Neural crest cell (in vitro differentiated cells): ENCODE measurements around the gene GFRA1. TPM values are rescaled to one million over a fixed set of nuclear protein-coding genes. Genes with fewer than 3 reads are reported as not detected.

Experiments used
- DNase-seq: peaks from one replicate; pipeline ENCODE4 v3.0.0; 2021; ENCODE audit warnings: low read depth, mixed read lengths, low spot score
- H3K27ac Mint-ChIP-seq: one replicate; pipeline ENCODE4 v1.8.0; 2021; ENCODE audit warnings: mild to moderate bottlenecking, mixed read lengths; ENCODE audit not compliant: unreplicated experiment
- H3K27me3 Mint-ChIP-seq: 2 replicates; pipeline ENCODE4 v1.8.0; 2021; ENCODE audit warnings: low read depth, mild to moderate bottlenecking, mixed read lengths
- H3K36me3 Mint-ChIP-seq: 2 replicates; pipeline ENCODE4 v1.8.0; 2021; ENCODE audit warnings: low read depth, mild to moderate bottlenecking, mixed read lengths
- H3K4me1 Mint-ChIP-seq: 2 replicates; pipeline ENCODE4 v1.8.0; 2021; ENCODE audit warnings: mixed read lengths
- H3K4me3 Mint-ChIP-seq: one replicate; pipeline ENCODE4 v1.8.0; 2021; ENCODE audit warnings: mild to moderate bottlenecking, mixed read lengths
- H3K9me3 Mint-ChIP-seq: 2 replicates; pipeline ENCODE4 v1.8.0; 2021; ENCODE audit warnings: mixed read lengths
- total RNA-seq: library from RNA; stranded (reverse); gene quantifications from 2 replicates; pipeline ENCODE4 v1.2.1, GENCODE V29; 2021
- TF ChIP-seq, protein P1 (sequence below): fragments of 200-600 bp; sonication (generic); conservative IDR thresholded peaks from 2 replicates; pipeline ENCODE4 v1.5.0; 2021; ENCODE audit warnings: antibody characterized with exemption, mild to moderate bottlenecking

GFRA1 gene
- total RNA-seq, 1 donor from 2014 or later = 72.4 TPM

DNA sequence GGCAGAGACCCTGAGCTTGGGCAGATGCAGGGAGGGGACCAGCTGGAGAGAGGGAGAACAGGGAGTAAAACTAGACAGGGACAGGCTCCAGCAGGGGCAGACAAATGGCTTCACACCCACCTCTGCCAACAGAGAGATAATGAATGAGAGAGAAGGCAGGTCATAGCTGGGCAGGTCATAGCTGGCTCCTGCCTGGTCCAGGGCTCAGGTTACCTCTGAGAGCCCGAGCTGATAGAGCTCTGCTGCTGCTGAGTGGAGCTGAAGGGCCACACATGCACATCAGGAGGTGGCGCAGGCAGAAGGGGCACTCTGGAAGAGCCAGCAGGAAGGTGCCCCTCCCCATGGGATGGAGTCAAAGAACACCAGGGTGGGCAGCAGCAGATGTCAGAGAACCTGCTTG lies 154.2 kb downstream of the GFRA1 start:
- TF ChIP-seq, protein P1, sequence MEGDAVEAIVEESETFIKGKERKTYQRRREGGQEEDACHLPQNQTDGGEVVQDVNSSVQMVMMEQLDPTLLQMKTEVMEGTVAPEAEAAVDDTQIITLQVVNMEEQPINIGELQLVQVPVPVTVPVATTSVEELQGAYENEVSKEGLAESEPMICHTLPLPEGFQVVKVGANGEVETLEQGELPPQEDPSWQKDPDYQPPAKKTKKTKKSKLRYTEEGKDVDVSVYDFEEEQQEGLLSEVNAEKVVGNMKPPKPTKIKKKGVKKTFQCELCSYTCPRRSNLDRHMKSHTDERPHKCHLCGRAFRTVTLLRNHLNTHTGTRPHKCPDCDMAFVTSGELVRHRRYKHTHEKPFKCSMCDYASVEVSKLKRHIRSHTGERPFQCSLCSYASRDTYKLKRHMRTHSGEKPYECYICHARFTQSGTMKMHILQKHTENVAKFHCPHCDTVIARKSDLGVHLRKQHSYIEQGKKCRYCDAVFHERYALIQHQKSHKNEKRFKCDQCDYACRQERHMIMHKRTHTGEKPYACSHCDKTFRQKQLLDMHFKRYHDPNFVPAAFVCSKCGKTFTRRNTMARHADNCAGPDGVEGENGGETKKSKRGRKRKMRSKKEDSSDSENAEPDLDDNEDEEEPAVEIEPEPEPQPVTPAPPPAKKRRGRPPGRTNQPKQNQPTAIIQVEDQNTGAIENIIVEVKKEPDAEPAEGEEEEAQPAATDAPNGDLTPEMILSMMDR = no peak
- Mint-ChIP-seq H3K27me3 (no peaks in the 10 kb centered on the region), H3K4me1 (peaks cover 5% of the 10 kb centered on the region), H3K4me3 (no peak overlapping the region), H3K36me3 (peaks cover 30% of the 10 kb centered on the region), H3K27ac (no peak overlapping the region), H3K9me3 (no peaks in the 10 kb centered on the region)
- no peak for DNase-seq

DNA sequence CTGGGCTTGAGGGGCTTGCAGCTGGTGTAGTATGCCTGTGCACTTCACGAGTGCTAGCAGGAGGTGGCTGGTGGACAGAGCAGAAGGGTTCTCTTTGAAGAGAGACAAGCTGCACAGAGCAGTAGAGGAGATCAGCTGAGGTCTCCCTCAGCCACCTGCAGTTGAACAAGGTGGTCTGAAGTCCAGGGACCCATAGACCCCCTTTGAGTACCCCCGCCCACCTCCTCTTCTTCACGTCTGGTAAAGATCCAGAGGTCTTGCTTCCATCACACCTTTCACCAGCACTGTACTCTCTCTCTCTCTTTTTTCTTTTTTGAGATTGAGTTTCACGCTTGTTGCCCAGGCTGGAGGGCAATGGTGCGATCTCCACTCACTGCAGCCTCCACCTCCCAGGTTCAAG lies 157.2 kb downstream of the GFRA1 start:
- DNase-seq = no peak
- no peak overlapping the region for H3K27ac Mint-ChIP-seq
- peaks cover 26% of the 10 kb centered on the region for H3K36me3 Mint-ChIP-seq
- TF ChIP-seq, protein P1 = no peak
- no peak overlapping the region for H3K4me3 Mint-ChIP-seq
- H3K9me3 Mint-ChIP-seq = no peaks in the 10 kb centered on the region
- H3K4me1 Mint-ChIP-seq = peaks cover 7% of the 10 kb centered on the region
- H3K27me3 Mint-ChIP-seq = no peaks in the 10 kb centered on the region

DNA sequence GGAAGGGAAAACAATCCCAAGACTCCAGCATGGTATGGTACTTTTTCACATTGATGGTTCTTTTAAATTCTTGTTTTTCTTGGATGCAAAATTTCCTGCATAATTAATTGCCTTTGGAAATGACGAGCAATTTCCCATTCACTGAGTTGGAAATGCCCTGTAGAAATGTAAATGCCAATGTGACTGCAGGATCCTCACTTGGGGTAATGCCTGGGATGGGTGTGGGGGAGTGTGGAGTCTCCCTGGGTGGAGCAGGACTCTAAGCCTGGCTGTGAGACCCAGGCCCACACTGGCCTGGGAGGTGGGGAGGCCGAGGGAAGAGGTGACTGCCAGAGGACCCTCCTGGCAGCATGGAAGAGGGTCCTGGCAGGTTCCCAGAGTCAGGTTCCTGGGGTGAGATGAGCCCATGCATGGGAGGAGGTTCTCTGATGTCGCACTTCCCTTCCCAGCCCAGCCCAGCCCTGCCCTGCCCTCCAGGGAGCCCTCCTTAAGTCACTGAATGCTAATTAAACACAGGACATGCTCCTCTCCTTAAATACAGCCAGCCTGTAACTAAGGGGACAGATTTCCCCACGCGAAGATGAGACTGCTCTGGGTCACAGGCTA lies 157.9 kb downstream of the GFRA1 start:
- H3K27me3 Mint-ChIP-seq = no peaks in the 10 kb centered on the region
- H3K4me1 Mint-ChIP-seq = peaks cover 7% of the 10 kb centered on the region
- no peak for DNase-seq
- H3K9me3 Mint-ChIP-seq = no peaks in the 10 kb centered on the region
- H3K27ac Mint-ChIP-seq = no peak overlapping the region
- H3K4me3 Mint-ChIP-seq = no peak overlapping the region
- H3K36me3 Mint-ChIP-seq = peaks cover 24% of the 10 kb centered on the region
- TF ChIP-seq, protein P1 = no peak

DNA sequence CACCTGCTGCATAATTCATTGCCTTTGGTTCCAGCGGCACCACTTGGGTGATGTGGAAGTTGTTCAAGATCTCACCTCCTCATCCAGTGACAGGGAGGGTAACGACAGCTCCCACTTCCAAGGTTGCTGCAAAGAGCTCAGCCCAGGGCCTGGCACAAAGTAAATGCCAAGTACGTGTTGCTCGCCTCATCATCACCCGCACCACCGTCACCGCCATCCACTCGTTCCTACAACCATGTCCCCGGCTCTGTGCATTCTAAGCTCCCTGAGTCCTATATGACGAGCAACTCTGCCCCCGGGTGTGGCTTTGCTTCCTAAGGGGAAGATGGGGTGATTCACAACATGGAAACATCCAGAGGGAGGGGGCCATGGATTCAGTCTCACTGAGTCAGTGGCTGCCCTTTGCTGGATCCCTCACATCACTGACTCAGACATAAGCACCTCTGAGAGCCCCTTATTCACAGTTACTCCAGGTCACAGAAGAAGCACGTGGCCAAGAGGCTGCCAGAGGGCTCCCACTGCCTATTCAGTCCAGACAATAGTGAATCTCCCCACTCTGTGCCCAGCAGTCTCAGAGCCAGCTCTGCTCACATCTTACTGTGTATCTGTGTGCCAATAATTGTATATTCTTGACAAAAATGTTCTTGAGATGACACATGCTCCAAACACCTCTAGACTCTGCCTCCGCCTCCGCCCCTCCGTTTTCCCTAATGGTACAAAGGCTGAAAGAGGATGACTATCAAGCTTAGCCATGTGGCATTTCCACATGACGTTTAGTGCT lies 159.1 kb downstream of the GFRA1 start:
- Mint-ChIP-seq H3K27me3 (no peaks in the 10 kb centered on the region), H3K4me3 (no peak overlapping the region), H3K27ac (no peak overlapping the region), H3K36me3 (peaks cover 17% of the 10 kb centered on the region), H3K4me1 (peaks cover 7% of the 10 kb centered on the region), H3K9me3 (no peaks in the 10 kb centered on the region)
- DNase-seq = no peak
- TF ChIP-seq, protein P1 = no peak

DNA sequence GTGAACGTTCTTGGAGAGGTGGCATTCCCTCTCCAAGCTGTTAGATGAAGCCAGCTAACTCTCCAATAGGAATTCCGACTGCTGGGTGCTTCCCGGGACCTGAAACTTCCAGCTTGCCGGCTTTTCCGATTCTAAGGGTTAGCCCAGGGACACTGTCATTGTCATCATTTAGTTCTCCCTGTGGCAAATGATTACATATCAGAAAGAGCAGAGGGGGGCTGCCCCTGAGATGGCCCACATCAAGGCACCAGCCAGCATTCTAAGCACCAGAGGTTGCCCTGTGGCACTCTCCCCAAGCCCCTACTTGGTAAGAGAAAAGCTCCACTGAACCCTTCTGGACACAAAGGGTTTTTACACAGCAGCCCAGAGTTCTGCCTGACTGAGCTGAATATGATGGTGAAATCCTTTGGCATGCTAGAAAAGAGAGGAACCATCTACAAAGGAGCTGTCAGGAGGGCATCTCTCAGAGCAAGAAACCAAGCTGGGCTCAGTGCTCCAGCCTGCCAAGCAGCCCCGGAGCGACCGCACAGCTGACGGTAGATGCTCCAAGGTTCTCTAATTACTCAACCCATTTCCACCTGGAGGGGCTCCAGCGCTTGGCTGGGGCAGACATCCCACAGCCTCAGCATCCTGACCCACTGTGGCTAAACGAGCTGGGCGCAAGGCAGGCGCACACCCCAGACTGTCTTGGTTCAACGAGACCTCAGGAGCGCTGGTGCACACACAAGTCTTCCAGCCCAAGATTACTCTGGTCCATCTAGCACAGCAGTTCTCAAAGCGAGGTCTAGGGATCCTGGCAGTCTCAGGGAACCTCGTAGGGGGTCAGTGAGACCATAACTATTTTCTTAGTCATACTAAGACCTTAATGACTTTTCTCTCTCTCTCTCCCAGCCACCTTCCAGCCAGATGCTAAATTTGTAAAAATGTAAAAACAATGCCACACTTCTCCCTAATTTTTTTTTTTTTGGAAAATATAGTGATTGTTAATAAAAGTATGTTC lies 160.5 kb downstream of the GFRA1 start:
- no peaks in the 10 kb centered on the region for H3K27me3 Mint-ChIP-seq
- peaks cover 7% of the 10 kb centered on the region for H3K36me3 Mint-ChIP-seq
- peak overlapping the region; percentile 31 for H3K27ac Mint-ChIP-seq
- no peak overlapping the region for H3K4me3 Mint-ChIP-seq
- DNase-seq = no peak
- H3K9me3 Mint-ChIP-seq = no peaks in the 10 kb centered on the region
- TF ChIP-seq, protein P1 = no peak
- H3K4me1 Mint-ChIP-seq = peaks cover 15% of the 10 kb centered on the region
